Non-pigmented ciliary epithelial cell (primary cell): ENCODE measurements around the gene MRPL54.
A peak's percentile ranks its signal among the peaks of the same experiment; 100 is the strongest.

Experiments
- DNase-seq: peaks from one replicate; pipeline ENCODE4 v3.0.0-alpha.2; 2010; ENCODE audit warnings: low read depth

Gene MRPL54

DNA sequence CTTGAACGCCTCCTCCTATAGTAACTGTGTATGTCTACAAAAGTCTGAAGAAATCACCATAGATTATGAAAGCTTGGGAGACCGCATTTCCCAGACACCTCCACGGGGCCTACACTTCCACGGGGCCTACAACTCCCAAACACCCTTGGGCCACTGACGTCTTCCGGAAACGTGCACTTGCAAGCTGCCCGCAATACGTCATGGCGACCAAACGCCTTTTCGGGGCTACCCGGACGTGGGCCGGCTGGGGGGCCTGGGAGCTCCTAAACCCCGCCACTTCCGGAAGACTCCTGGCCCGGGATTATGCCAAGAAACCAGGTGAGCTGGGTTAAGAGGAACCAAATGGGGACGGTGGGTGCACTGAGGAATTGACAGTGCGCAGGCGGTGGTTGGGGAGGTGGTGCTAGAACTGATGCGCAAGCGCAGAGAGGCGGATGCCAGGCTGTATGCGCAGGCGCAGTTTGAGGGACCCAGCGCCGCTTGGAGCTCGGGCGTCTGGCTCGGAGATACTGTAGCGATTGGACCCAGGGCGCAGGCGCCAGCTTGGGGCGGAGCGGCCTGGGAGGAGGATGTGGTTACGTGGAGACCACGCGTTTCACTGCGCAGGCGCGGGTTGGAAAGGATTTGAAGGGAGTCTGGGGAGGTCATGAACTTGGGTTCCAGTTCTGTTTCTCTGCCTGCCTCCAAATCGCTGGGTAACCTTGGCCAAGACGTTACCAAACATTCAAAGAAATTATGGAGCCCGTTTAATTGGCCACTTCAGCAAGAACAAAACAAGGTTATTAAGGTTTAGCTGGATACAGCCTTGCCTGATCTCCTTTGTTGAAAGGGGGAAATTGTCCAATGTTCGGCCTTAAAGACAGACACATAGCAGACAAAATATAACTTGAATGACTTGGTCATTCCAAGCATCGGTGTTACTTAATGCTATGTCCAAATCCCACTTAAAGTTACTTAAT lies at the start of gene MRPL54:
TSS of gene MRPL54 (plus strand) at position 182 of the 959 bp plus-strand sequence. CDS start at position 201, 19 bp downstream.
- DNase-seq = peak; percentile 99

DNA sequence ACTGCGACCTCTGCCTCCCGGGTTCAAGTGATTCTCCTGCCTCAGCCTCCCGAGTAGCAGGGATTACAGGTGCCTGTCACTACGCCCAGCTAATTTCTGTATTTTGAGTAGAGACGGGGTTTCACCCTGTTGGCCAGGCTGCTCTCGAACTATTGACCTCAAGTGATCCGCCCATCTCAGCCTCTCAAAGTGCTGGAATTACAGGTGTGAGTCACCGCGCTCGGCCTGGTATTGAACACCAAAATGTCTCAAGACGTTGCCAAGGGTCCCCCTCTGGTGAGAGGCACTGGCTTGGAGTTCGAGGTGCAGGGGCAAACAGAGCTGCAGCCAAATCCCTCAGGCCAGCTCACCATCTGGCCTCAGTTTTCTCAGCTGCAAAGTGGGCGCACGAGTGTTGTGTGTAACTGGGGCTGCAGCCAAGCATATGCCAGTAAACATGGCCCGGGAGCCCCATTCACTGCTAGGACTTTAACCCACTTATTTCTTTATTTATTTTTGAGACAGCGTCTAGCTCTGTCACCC lies 46.3 kb upstream of the MRPL54 start:
- no peak for DNase-seq

DNA sequence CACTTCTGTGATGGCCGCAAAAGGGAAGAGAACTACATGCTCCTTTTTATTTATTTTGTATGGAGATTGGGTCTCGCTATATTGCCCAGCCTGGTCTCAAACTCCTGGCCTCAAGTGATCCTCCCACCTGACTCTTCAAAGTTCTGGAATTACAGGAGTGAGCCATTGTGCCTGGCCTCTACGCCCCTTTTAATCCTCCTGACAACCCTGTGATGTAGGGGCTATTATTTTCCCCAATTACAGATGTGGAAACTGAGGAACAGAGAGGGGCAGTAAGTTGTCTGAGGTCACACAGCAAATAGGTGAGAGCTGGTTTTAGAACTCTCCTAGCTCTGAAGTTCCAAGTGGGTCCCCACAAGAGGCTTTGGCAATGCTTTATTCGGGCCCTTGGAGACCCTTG lies 42.6 kb upstream of the MRPL54 start:
- no peak for DNase-seq

DNA sequence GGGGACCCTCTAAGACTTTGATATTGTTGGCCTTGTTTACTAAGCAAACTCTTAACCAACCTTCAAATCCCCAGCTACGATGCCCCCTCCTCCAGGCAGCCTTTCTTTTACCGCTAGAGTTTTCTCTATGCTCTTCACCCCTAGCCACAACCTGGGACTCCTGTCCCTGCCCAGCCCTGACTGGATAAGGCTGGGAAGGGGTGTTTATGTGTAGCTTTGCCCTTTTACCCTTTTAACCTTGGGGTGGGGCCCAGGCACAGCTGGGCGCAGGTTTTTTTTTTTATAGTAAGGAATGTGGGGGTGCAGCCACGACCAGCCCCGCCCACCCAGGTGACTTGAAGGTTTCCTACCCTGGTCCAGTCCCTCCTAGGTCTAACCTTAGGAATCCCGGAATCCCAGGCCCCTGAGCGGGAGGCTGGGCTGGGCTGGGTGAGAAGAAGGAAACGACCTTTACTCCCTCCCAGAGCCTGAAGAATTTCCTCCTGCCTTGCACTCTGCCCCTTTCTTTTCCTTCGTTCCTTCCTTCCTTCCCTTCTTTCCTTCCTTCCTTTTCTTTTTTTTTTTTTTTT lies 42.0 kb upstream of the MRPL54 start:
- DNase-seq = no peak

DNA sequence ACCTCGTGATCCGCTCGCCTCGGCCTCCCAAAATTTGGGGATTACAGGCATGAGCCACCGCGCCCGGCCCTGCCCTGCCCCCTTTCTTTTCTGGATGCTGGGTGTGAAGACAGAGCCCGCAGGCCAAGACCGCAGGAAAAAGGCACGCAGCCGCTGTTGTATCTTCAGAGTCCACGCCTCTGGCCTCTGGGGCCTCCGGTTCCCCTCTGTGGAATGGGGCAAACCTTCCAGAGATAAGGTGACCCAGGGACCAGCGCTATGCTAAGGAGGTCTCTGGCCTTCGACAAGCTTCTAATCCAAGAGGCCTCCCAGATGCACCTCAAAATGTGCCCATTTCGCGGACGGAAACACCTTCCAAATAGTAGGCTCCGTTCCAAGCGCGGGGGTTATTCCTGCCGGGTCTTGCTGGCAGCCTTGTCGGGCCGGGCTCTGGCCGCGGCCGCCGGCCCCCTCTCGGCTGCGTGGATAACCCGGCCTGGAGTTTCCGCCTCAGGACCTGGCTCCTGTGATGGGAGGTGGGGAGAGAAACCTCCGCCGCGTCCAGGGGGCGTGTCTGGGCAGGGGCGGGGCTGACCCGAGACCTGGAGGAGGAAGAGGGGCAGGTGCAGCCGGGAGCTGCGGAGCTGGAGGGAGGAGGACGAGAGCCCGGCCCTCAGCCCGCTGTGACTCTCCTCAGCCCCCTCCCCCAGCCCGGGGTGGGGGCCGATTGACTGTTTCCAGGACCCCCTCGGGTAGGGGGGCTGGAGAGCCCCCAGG lies 41.2 kb upstream of the MRPL54 start:
- peak; percentile 36 for DNase-seq

DNA sequence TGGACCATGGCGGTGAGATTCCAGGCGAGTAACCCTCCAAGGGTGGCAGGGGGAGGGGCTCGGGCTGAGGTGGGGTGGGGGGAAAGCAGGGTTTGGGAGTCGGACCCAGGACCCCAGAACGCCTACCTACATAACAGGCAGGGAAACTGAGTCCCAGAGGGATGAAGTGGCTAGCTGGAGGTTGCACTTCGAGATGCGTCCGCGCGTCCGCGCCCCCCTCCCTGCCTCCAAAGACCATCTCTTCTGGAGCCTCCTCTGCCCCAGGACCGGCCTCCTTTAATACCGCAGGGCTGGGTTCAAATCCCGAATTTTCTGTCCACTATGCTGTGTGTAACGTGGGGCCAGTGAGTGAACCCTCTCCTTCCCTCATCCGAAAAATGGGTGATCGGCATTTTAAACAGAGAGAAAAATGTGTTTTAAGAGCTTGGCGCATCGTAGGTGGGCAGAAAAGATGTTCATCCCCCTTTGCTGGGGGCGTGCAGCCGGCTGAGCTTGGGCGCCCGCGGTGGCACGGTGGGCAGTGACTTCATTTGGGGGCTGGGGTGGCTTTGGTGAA lies 40.5 kb upstream of the MRPL54 start:
- no peak for DNase-seq

DNA sequence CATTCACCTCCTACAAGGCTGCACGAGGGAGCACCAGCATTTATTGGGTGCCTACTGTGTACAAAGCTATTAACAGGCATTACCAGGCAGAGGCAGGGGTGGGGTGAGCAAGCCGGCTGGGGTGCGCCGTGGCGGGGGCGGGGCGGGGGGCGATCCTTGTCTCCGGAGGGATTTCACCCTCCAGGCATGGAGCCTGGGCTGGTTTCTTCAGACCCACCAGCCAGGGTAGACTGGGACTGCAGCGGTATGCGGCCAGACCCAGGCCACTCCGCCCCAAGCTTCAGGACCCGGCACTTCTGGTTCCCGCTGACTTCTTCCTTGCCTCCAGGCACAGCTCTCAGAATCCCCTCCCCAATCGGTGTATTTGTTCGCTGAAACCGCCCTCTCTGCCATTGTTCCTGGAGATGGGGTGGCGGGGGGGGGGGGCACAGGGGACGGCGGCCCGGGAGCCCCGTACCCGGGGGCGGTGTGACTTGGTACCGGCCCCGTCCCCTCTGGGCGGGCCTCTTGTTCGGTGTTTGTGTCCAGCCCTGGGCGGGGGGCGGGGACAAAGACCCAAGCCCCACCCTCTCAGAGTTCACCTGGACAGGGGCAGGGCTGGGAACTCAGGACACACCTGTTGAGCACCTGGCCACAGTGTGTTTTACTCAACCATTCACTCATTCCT lies 39.9 kb upstream of the MRPL54 start:
- no peak for DNase-seq

DNA sequence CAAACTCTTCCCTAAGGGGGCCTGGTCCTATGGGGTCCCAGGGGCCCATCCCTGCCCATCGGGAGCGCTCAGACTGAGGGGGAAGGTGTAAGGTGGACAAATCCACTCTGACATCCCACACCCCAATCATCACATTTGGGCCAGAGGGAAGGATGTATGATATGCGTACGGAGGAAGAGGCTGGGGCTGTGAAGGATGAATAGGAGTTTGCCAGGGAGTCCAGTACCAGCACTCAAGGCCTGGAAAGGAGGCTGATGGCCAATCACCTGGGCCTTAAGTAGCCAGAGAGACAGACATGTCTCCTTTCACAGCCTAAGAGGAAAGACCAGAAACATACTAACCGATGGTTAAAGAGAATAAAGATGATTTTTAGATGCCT lies 39.4 kb upstream of the MRPL54 start:
- no peak for DNase-seq

DNA sequence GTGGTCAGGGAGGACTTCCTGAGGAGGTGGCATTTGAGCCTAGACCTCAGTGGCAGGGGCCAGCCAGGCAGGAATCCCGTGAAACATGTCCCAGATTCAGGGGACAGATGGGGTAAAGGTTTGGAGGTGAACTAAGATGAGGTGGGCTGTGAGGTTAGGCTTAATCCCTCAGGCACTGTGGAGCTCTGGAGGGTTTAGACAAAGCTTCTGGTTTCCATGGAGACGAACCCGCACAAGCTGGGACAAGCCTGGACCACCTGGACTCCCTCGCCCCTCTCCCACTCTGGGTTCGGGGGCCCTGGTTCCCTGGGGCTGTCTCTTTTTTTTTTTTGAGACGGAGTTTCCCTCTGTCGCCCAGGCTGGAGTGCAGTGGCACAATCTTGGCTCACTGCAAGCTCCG lies 38.6 kb upstream of the MRPL54 start:
- no peak for DNase-seq

DNA sequence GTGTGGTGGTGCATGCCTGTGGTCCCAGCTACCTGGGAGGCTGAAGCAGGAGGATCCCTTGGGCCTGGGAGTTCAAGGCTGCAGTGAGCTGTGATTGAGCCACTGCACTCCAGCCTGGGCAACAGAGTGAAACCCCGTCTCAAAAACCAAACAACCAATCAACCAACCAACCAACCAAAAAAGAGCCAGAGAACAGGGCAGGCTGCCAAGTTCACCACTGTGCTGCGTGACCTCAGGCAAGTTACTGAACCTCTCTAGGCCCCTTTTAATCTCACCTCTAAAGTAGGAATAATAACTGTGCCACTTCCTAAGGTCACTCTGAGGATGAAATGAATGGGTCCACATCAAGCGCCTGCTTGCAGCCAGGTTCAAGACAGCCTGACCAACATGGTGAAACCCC lies 37.4 kb upstream of the MRPL54 start:
- DNase-seq = no peak

DNA sequence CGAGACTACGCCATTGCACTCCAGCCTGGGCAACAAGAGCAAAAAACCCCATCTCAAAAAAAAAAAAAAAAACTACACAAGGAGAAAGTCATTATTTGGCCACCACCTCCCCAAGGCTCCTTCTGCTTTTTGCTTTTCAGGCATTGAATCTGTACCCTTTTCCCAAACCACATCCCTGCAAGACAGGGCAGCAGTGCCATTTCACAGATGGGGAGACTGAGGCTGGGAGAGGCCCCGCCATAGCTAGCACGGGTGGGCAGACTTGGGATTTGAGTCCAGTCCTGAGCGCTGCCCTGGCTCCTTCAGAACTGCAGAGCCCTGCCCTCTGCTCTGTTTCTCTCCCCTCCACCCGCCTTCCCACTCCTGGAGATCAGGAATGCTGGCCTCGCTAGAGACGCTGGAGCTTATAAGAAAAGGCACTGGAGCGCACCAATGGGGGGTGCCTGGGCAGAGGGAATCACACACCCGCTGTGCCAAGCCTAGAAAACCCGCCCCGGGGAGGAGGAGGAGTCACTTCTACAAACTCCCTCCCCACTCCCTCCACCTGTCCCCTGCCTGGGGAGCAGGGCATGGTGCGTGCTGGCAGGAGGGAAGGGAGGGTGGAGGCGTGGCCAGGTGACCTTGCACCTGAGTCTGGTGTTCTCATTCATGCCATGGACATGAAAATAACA lies 36.7 kb upstream of the MRPL54 start:
- DNase-seq = no peak

DNA sequence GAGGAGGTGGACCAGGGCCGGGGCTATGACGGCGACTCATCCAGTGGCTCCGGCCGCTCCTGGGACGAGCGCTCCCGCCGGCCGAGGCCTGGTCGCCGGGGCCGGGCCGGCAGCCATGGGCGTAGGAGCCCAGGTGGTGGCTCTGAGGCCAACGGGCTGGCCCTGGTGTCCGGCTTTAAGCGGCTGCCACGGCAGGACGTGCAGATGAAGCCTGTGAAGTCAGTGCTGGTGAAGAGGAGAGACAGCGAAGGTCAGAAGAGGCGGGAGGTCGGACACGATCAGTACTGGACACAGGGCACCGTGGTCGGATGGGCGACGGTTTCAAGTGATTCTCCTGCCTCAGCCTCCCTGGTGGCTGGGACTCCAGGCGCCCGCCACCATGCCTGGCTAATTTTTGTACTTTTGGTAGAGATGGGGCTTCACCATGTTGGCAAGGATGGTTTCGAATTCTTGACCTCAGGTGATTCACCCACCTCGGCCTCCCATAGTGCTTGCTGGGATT lies 32.0 kb upstream of the MRPL54 start:
- no peak for DNase-seq

DNA sequence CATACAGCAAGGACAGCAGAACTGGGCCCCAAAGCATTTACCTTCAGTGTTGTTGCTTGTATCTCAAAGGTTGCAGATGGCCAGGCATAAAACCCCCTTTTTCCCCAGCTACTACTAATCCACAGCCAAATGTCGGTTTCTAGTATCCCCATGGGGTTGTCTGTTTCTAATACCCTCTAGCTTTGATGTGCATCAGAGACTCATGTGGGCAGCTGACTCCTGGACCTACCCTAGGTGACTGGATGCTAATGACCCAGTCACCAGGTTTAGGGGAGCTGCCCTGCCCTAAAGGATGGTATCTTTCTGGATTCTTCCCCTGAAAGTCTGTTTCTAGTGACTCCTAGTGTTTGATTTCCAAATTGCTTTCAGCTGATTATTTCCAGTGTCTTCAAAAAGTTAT lies 30.4 kb upstream of the MRPL54 start:
- no peak for DNase-seq

DNA sequence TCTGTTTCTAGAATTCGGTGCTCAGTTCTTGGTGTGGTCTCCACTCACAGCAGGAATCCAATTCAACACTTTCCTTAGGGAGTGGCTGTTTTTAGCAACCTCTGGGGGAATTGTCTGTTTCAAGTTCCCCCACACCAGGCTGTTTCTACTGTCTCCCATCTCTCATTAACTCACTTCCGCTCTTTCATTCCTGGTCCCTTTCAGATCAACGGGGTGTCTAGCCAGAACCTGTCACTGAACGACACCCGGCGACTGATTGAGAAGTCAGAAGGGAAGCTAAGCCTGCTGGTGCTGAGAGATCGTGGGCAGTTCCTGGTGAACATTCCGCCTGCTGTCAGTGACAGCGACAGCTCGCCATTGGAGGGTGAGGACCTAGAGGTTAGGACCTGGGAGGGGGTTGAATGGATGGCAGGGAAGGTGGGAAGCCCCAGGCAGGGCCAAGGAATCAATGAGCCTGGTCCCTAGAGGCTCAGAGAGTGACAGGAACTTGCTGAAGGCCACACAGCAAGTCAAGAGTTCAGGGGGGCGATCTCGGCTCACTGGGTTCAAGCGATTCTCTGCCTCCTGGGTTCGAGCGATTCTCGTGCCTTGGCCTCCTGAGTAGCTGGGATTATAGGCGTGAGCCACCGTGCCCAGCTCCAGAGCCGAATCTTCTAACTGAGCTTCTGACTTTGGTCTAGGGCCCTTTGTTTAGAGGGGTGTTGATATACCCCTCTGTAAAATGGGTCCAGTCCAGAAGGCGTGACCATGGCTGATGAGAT lies 28.8 kb upstream of the MRPL54 start:
- no peak for DNase-seq

DNA sequence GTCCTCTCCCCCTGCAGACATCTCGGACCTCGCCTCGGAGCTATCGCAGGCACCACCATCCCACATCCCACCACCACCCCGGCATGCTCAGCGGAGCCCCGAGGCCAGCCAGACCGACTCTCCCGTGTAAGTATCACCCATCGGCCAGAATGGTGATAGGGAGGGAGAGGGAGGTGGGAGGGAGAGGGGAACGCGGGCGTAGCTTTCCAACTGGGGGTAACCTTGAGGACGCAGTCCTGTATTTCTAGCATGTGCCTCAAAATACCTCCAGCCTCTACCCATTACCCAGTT lies 28.2 kb upstream of the MRPL54 start:
- DNase-seq = no peak

DNA sequence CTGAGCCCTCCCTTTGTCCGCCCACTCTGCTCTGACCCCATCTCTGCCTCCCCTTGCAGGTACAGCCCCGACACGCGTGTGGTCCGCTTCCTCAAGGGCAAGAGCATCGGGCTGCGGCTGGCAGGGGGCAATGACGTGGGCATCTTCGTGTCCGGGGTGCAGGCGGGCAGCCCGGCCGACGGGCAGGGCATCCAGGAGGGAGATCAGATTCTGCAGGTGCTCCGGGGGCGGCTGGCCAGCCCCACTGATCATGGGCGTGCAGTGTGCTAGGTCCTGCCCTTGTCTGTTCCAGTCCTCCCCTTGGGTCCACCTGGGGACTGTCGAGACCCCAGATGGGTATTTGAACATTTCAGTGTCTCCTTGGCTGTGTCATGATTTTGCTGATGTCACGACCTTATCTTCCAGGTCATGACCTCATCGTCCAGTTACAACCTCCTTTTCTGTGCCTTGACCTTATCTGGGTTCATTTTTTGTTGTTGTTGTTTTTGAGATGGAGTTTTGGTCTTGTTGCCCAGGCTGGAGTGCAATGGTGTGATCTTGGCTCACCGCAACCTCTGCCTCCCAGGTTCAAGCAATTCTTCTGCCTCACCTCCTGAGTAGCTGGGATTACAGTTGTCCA lies 26.3 kb upstream of the MRPL54 start:
- DNase-seq = no peak

DNA sequence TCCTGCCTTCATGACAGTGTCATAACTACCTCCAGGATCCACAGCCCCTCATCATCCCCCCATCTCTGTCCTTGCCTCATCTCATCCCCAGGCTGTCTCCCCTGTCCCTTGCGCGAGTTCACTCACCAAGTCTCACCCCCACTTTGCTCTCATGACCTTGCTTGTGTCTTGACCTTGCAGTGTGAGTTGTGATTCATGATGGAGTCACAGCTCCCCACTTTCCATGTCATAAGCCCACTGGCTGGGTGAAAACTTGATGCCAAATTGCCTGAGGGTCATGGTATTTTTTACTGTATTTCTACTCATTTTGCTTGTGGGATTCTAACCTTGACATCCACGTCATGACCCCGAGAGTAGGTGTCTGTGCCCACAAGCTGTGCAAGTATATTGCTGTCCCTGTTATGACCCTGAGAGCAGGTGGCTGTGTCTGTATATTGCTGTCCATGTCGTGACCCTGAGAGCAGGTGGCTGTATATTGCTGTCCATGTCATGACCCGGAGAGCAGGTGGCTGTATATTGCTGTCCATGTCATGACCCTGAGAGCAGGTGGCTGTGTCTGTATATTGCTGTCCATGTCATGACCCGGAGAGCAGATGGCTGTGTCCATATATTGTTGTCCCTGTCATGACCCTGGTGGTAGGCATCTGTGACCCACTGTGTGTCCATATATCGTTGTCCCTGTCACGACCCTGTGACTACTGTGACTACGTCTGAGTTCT lies 24.8 kb upstream of the MRPL54 start:
- DNase-seq = no peak

DNA sequence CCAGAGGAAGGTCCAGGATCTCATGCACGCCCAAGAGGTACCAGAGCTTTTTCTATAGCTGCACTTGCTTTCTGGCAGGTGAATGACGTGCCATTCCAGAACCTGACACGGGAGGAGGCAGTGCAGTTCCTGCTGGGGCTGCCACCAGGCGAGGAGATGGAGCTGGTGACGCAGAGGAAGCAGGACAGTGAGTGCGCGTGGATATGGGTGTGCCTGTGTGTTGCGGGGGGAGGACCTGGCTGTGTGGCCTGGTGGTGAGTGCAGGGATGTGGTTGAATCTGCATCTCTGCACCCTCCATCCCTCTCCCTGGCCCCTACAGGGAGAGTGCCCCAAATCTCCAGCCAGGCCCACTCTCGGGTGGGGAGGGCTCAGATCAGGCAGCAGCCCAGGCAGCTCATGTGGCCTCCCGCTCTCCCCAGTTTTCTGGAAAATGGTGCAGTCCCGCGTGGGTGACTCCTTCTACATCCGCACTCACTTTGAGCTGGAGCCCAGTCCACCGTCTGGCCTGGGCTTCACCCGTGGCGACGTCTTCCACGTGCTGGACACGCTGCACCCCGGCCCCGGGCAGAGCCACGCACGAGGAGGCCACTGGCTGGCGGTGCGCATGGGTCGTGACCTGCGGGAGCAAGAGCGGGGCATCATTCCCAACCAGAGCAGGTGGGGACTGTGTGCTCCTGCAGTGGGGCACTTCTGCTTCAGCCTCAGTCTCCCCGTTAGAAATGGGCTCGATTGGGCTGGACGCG lies 23.8 kb upstream of the MRPL54 start:
- DNase-seq = no peak

DNA sequence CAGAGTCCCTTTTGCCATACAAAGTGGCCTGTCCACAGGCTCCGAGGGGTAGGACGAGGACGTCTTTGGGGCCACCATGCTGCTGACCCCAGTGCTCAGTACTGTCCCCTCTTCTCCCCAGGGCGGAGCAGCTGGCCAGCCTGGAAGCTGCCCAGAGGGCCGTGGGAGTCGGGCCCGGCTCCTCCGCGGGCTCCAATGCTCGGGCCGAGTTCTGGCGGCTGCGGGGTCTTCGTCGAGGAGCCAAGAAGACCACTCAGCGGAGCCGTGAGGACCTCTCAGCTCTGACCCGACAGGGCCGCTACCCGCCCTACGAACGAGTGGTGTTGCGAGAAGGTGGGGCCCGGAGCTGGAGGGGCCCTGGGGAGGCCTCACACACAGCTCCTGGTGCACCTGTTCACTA lies 22.1 kb upstream of the MRPL54 start:
- no peak for DNase-seq
